A549 treated with AZD9567 at 1 μM for 4 hours (cell line): ENCODE measurements around the gene CMTM5. TPM values are rescaled to one million over a fixed set of nuclear protein-coding genes. Genes with fewer than 3 reads are reported as not detected.

ENCODE experiments used
- total RNA-seq: library from RNA; stranded (reverse); fragments of 200-300 nt; extraction: Qiagen RNA extraction; gene quantifications from 5 replicates; pipeline ENCODE4 v1.2.3, GENCODE V29; 2022; ENCODE audit not compliant: insufficient read depth

CMTM5 gene
- not detected in 5 replicates for total RNA-seq

DNA sequence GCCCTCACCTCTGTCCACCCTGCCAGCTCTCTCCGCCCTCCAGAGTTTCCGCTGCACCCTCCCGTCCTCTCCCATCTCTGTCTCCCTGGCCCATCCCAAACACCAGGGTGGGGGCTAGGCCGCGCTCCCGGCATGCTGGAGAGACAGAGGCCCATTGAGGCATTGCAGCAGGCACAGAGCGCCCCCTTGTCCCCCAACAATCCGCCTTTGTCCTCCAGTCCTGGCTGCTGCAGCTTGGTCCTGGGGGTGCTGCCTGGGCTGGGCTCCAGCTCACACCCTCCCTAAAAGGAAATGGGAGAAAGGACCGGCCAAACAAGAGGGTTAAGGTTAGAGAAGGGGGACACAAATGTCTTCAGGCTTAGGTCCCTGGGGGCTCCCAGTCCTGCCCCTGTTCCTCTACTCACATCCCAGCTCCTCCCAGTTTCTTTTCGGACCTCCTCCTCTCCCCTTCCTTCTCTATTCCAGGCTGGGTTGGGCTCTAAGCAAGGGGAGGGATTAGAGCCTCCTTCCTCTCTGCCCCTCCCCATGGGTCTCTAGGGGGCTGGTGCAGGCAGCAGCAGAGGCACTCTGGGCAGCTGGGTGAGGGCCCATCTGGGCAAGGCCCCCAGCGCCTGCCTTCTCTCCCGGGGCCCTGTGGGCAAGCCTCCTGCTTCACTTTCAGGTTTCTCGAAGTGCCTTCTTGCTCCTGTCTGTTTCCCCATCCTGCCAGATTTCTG is at the start of gene CMTM5:
CMTM5 (plus strand) TSS at position 565 of the 716 bp plus-strand sequence. CDS start 206 bp downstream, outside the sequence.

DNA sequence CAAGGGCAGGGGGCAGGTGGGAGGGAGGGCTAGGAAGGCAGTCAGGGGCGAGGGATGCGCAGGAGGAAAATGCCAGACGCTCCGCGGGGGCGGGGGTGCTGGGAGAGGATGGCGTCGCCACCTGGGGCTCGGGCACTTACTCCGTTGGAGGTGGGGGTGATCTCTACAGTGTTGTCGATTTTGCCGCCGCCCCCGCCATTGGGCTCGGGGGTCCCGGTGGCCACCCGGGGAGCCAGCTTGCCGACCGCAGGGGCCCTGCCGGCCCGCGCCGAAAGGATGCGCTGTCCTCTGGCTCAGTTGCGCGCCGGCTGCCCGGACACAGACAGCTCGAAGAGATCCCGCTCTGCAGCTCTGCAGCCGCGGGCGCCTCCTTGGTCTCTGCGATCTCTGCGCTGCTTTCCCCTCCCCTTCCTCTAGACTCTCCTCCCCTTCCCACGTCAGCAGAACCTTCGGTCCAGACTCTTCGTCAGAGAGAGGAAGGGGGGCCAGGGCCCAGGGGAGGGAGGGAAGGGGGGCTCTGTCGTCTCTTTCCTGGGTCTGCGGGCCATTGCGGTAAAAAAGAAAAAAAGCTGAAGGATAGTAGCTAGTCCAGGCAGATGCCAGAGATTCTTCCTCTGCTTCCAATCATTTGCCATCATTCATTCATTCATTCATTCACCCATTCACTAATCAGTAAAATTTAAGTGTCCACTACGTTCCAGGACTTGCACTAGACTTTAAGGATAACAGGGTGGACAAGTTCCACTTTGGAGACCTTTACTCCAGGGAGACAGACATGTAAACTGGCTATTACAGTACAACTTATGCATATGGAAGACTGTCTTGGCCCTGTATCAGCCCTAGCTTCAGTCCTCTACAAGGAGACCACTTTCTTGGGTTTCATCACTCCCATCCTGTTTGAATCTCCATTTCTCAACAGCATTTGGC is 24.1 kb upstream of the CMTM5 start, which contains the start of gene SLC22A17:
SLC22A17 (minus strand) TSS at position 382 of the 927 bp plus-strand sequence.

DNA sequence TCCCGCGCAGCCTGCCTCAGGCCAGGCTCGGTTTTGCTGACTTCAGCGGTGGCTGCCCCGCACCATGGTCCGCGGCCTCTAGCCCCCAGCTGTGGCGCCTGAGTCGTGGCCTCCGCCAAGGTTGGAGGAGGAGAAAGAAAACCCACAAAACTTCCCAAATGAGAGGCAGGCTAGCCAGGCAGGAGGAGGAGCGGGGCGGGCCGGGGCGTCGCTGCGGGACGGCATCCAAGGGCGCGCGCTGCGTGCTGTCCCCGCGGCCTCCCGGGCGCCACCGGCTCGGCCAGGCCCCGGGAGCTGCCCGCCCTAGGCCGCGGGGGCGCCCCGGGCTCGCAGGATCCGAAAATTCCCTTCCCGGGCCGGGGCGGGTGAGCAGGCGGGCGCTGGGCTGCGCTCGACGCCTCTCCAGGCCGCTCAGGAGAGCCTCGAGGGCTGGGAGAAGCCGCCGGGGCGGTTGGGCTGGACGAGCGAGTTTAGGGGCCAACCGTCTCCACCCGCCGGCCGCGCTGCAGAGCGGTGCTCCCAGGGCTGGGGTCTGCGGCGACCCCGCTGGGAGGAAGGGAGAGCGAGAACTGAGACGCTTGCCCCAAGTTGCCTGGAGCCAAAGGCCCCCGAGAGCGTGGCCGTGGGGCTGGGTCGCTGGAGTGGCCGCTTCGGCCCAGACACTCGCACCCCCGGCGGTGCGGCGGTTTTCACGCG is 11.7 kb upstream of the CMTM5 start, which contains the start of gene EFS:
EFS (minus strand) TSS at position 137 of the 696 bp plus-strand sequence. CDS start 147 bp downstream, outside the sequence.

DNA sequence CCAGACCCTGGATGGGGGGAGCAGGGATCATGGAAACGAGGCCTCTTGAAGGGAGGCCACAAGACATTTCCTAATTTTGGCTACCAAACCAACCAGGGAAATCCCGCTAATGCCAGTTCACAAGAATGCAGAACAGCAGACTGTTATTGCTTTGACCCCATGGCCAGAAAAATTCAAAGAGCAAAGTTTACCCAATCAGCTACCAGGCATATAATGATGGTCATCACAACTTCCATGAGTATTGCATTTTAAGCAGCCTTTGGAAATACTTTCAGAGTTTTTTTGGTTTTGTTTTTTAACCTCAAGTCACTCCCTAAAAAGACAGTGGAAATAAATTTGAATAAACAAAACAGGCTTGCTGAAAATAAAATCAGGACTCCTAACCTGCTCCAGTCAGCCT is 4.3 kb upstream of the CMTM5 start, which contains the start of gene IL25:
IL25 (plus strand) TSS at position 301 of the 400 bp plus-strand sequence.

GRCh38 chr14:23407516-23408306 is 30.9 kb downstream of the CMTM5 start, which contains the start of gene MYH6:
MYH6 (minus strand) TSS chr14:23408273; CDS start chr14:23407223, 1,050 bp downstream.

Other genes with a start within 250 kb of the CMTM5 start
- gene SLC7A8, start 193.4 kb upstream of the CMTM5 start, total RNA-seq: 1.1 to 1.5 TPM (median 1.2 TPM) in 4 of 5 replicates, not detected in the other
- not detected in 5 replicates for gene RNF212B, start 139.1 kb upstream of the CMTM5 start, total RNA-seq
- gene HOMEZ, start 90.9 kb upstream of the CMTM5 start, total RNA-seq: 8.3 to 21.3 TPM (median 9.3 TPM) in 5 replicates
- 3.9 to 8.9 TPM (median 4.3 TPM) in 5 replicates for gene PPP1R3E, start 74.2 kb upstream of the CMTM5 start, total RNA-seq
- 13.4 to 19.6 TPM (median 17.9 TPM) in 5 replicates for gene BCL2L2, start 70.2 kb upstream of the CMTM5 start, total RNA-seq
- 136 to 154 TPM (median 142 TPM) in 5 replicates for gene PABPN1, start 55.6 kb upstream of the CMTM5 start, total RNA-seq
- gene SLC22A17, start 24.2 kb upstream of the CMTM5 start, total RNA-seq: 5.9 to 8.7 TPM (median 6.8 TPM) in 5 replicates
- gene EFS, start 11.9 kb upstream of the CMTM5 start, total RNA-seq: not detected in 5 replicates
- not detected in 5 replicates for gene IL25, start 4.2 kb upstream of the CMTM5 start, total RNA-seq
- gene MYH6, start 31.2 kb downstream of the CMTM5 start, total RNA-seq: 0.02 TPM in 2 of 5 replicates, not detected in the others
- not detected in 5 replicates for gene MYH7, start 58.6 kb downstream of the CMTM5 start, total RNA-seq
- 53.3 to 62.7 TPM (median 61.0 TPM) in 5 replicates for gene NGDN, start 92.7 kb downstream of the CMTM5 start, total RNA-seq
- gene ZFHX2, start 174.7 kb downstream of the CMTM5 start, total RNA-seq: 0.48 to 0.80 TPM (median 0.64 TPM) in 5 replicates
- 6.4 to 14.3 TPM (median 11.4 TPM) in 5 replicates for gene THTPA, start 179.2 kb downstream of the CMTM5 start, total RNA-seq
- 47.5 to 61.7 TPM (median 54.2 TPM) in 5 replicates for gene AP1G2, start 190.7 kb downstream of the CMTM5 start, total RNA-seq
- not detected in 5 replicates for gene JPH4, start 201.7 kb downstream of the CMTM5 start, total RNA-seq